Endothelial cell of umbilical vein (primary cell): ENCODE results near the gene RELN. TPM values are rescaled to one million over a fixed set of nuclear protein-coding genes. Genes with fewer than 3 reads are reported as not detected.

Experiments used
- BruUV-seq: library from RNA; stranded (reverse); fragments of 400-500 nt; replicated peaks from 2 replicates; lab custom pipeline; 2021; lab: Mats Ljungman, UMichigan
- CTCF ChIA-PET: fragments of 300-600, 350-600 bp; sonication (Branson Sonifier 250); formaldehyde crosslinking; loops from one replicate; lab custom pipeline; 2021; ENCODE audit warnings: antibody characterized with exemption, inconsistent platforms; lab: Charles Lee
- POLR2A ChIA-PET: fragments of 300-600, 350-600 bp; sonication (Branson Sonifier 250); formaldehyde crosslinking; loops from one replicate; lab custom pipeline; 2021; ENCODE audit warnings: antibody characterized with exemption, inconsistent platforms; lab: Charles Lee
- DNase-seq: peaks from one replicate; pipeline ENCODE4 v3.0.0-alpha.2; 2011; ENCODE audit warnings: low read depth, low spot score
- FAIRE-seq: peaks from 2 replicates; lab custom pipeline; 2011; peaks lifted over from hg19 to GRCh38; lab: Jason Lieb, UNC
- H2AFZ ChIP-seq: 2 replicates; pipeline ENCODE4 v1.6.0; 2012; ENCODE audit warnings: low read depth, low read length, control low read depth, inconsistent platforms
- H3K27ac ChIP-seq: 2 replicates; pipeline ENCODE4 v1.5.1; 2011; ENCODE audit warnings: low read depth, mild to moderate bottlenecking, control low read depth, low read length, moderate library complexity; ENCODE audit not compliant: insufficient read depth
- H3K27me3 ChIP-seq, 2 experiments: 2 replicates each; pipeline versions ENCODE4 v1.6.0 to v1.6.1; 2011; ENCODE audit warnings: low read length in 2 of 2, mixed read lengths in 1 of 2; ENCODE audit not compliant: control insufficient read depth in 2 of 2, insufficient read depth in 2 of 2
- H3K36me3 ChIP-seq, 2 experiments: 2 replicates in 1 of 2; 3 replicates in 1 of 2; pipeline ENCODE4 v1.5.1; 2011; ENCODE audit warnings: low read length in 2 of 2, mild to moderate bottlenecking in 1 of 2, moderate library complexity in 1 of 2; ENCODE audit not compliant: control insufficient read depth in 2 of 2, insufficient read depth in 2 of 2; ENCODE audit errors: extremely low read depth in 1 of 2
- H3K4me1 ChIP-seq: 3 replicates; pipeline ENCODE4 v1.5.1; 2011; ENCODE audit warnings: mild to moderate bottlenecking, low read length; ENCODE audit not compliant: control insufficient read depth, insufficient read depth; ENCODE audit errors: extremely low read depth
- H3K4me2 ChIP-seq: 2 replicates; pipeline ENCODE4 v1.6.1; 2011; ENCODE audit warnings: low read length, control low read depth, mixed read lengths; ENCODE audit not compliant: insufficient read depth
- H3K4me3 ChIP-seq, 3 experiments: fragments of 200-600 bp in 1 of 3; sonication (generic), shearing (Covaris generic) in 1 of 3; replicated peaks in 1 of 3; 2 replicates each; pipeline ENCODE4 v1.5.1; 2011 to 2016; ENCODE audit warnings: control low read depth in 3 of 3, low read length in 3 of 3, mild to moderate bottlenecking in 2 of 3, inconsistent platforms in 1 of 3, low read depth in 1 of 3, moderate library complexity in 1 of 3; ENCODE audit not compliant: insufficient read depth in 1 of 3
- H3K79me2 ChIP-seq: 2 replicates; pipeline ENCODE4 v1.6.0; 2012; ENCODE audit warnings: low read length, inconsistent platforms; ENCODE audit not compliant: control insufficient read depth, insufficient read depth
- H3K9ac ChIP-seq: replicated peaks from 2 replicates; pipeline ENCODE3; 2011; ENCODE audit warnings: low read length, control low read depth; ENCODE audit not compliant: insufficient read depth; ENCODE audit errors: extremely low read depth
- H3K9me1 ChIP-seq: replicated peaks from 3 replicates; pipeline ENCODE4 v1.6.0; 2011; ENCODE audit warnings: mild to moderate bottlenecking, low read length; ENCODE audit not compliant: control insufficient read depth, insufficient read depth; ENCODE audit errors: extremely low read depth
- H3K9me3 ChIP-seq: replicated peaks from 2 replicates; pipeline ENCODE4 v1.5.1; 2012; ENCODE audit warnings: low read length, inconsistent platforms; ENCODE audit not compliant: control insufficient read depth, insufficient read depth
- H4K20me1 ChIP-seq: replicated peaks from 2 replicates; pipeline ENCODE3; 2011; ENCODE audit warnings: mild to moderate bottlenecking, low read length; ENCODE audit not compliant: control insufficient read depth, insufficient read depth; ENCODE audit errors: extremely low read depth
- EZH2 ChIP-seq: IDR thresholded peaks from 2 replicates; pipeline ENCODE4 v1.6.1; 2012; ENCODE audit warnings: borderline replicate concordance, low read depth, mild to moderate bottlenecking, moderate library complexity, low read length, inconsistent platforms; ENCODE audit not compliant: severe bottlenecking
- FOS ChIP-seq: IDR thresholded peaks from 2 replicates; pipeline ENCODE4 v1.6.1; 2011; ENCODE audit warnings: mild to moderate bottlenecking, low read length, moderate library complexity, borderline replicate concordance; ENCODE audit not compliant: insufficient read depth
- GATA2 ChIP-seq: IDR thresholded peaks from 2 replicates; pipeline ENCODE4 v1.7.0; 2011; ENCODE audit warnings: low read depth, mild to moderate bottlenecking, moderate library complexity, mixed read lengths, low read length; ENCODE audit not compliant: insufficient read length, insufficient read depth
- JUN ChIP-seq: IDR thresholded peaks from 2 replicates; pipeline ENCODE4 v1.6.1; 2011; ENCODE audit warnings: borderline replicate concordance, low read depth; ENCODE audit not compliant: insufficient read length, insufficient read depth
- MYC ChIP-seq: IDR thresholded peaks from one replicate; pipeline ENCODE4 v1.6.1; 2011; ENCODE audit warnings: mild to moderate bottlenecking, low read depth, low read length
- POLR2A ChIP-seq: IDR thresholded peaks from 2 replicates; pipeline ENCODE4 v1.6.1; 2012; ENCODE audit warnings: low read depth, mild to moderate bottlenecking, control low read depth, low read length
- POLR2AphosphoS5 ChIP-seq: IDR thresholded peaks from 2 replicates; pipeline ENCODE4 v1.6.1; 2012; ENCODE audit warnings: low read depth, mild to moderate bottlenecking, control low read depth, low read length, moderate library complexity; ENCODE audit not compliant: insufficient read depth
- dilution Hi-C: fragments of 300-500 bp; cut with MboI; formaldehyde crosslinking; loops from one replicate; pipeline ENCODE4 v1.15.0; 2019; ENCODE audit warnings: low sequenced_read_pairs; ENCODE audit not compliant: extremely low pct_ligation_motif_present
- intact Hi-C: fragments of 100-400 bp; cut with micrococcal nuclease; formaldehyde crosslinking; loops from one replicate; pipeline ENCODE4 v1.10.0; 2022
- polyA plus RNA-seq, 4 experiments: library from polyadenylated mRNA; depleted of rRNA in 3 of 4; stranded (reverse) in 3 of 4; unstranded in 1 of 4; fragments of >200 nt; gene quantifications; 2 replicates each; pipeline versions ENCODE4 v1.2.1 to v1.2.3, GENCODE V29; 2011 to 2012; ENCODE audit warnings: missing spikeins in 1 of 4
- total RNA-seq: library from RNA; stranded (reverse); gene quantifications from 2 replicates; pipeline ENCODE4 v1.2.3, GENCODE V29; 2021
- TF ChIP-seq, protein P1 (sequence below): IDR thresholded peaks from 2 replicates; pipeline ENCODE4 v1.6.1; 2011; ENCODE audit not compliant: insufficient read depth, insufficient read length
- TF ChIP-seq, protein P2 (sequence below), 2 donors: IDR thresholded peaks; 1 replicate in 1 of 2; 2 replicates in 1 of 2; pipeline ENCODE4 v1.5.1; 2011; ENCODE audit warnings: low read length in 2 of 2, mild to moderate bottlenecking in 2 of 2, moderate library complexity in 2 of 2, control low read depth in 1 of 2, inconsistent platforms in 1 of 2, low read depth in 1 of 2; ENCODE audit not compliant: insufficient read depth in 1 of 2; ENCODE audit errors: extremely low read depth in 1 of 2

RELN gene
- total and polyA plus RNA-seq, 2 donors (not counting 3 experiments of a cell fraction or from before 2014, with no cell fraction given), result 0.15 to 0.22 TPM

DNA sequence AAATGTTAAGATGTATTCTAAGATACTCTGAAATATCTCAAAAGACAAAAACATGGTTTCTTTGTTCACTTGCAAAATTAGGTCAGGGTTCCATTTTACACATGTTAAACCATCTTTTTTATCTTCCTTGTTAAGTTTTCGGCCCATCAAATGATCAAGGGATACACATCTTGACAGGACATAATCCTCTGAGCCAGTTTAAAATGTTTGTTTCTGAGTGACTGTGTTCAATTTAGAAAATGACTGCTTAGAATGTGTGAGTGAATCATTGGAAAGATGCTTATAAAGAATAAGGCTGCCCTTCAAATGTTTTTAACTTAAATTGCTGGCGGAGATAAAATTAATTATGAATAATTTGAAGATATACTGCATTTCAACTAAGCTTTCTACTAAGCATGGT, 447.5 kb downstream of the RELN start:
- Histone ChIP-seq H3K27ac (no peak overlapping the region), H4K20me1 (no peaks in the 10 kb centered on the region), H3K9me1 (no peaks in the 10 kb centered on the region), H3K4me1 (no peaks in the 10 kb centered on the region), H2AFZ (no peak overlapping the region), H3K79me2 (no peaks in the 10 kb centered on the region), H3K4me3 (no peak overlapping the region), H3K36me3 (no peaks in the 10 kb centered on the region), H3K4me2 (no peak overlapping the region), H3K27me3 (peaks cover 0 to 2% of the 10 kb centered on the region in 2 experiments), H3K9ac (no peak overlapping the region), H3K9me3 (no peaks in the 10 kb centered on the region)
- dilution Hi-C loops (no loop called here), intact Hi-C loops (no loop called here)
- CTCF ChIA-PET, result no interaction called here
- TF ChIP-seq EZH2 (no peak), GATA2 (no peak)
- TF ChIP-seq, protein P1, sequence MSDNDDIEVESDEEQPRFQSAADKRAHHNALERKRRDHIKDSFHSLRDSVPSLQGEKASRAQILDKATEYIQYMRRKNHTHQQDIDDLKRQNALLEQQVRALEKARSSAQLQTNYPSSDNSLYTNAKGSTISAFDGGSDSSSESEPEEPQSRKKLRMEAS, result no peak
- BruUV-seq, result no TSS peak
- no peak for FAIRE-seq
- DNase-seq, result no peak
- POLR2A ChIA-PET, result no interaction called here

DNA sequence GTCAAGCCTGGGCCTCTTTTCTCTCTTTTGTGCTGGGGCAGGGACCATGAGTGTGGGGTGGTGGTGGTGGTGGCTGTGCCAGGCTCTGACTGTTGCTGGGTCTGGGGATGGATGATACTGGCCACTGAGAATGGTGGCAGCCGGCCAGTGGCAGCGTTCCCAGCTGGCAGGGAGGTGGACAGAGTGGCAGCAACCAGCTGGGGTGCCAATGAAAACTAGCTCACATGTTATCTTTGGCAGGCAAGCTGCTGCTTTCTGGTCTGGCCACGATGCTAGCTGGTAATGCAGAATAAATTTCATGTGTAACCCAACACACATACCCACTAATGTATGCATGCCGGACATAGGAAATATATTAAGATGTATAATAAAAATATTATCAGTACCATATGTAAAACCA, 448.4 kb downstream of the RELN start:
- Histone ChIP-seq H3K4me3 (no peak overlapping the region), H3K4me1 (no peaks in the 10 kb centered on the region), H3K36me3 (no peaks in the 10 kb centered on the region), H3K4me2 (no peak overlapping the region), H3K27me3 (peaks cover 0 to 2% of the 10 kb centered on the region in 2 experiments), H2AFZ (no peak overlapping the region), H3K79me2 (no peaks in the 10 kb centered on the region), H3K27ac (no peak overlapping the region), H3K9ac (no peak overlapping the region), H3K9me3 (no peaks in the 10 kb centered on the region), H4K20me1 (no peaks in the 10 kb centered on the region), H3K9me1 (no peaks in the 10 kb centered on the region)
- ChIA-PET CTCF (no interaction called here), POLR2A (no interaction called here)
- DNase-seq (peak; percentile 40), FAIRE-seq (no peak)
- BruUV-seq, result no TSS peak
- TF ChIP-seq JUN, result no peak
- TF ChIP-seq MYC, result no peak
- no peak for TF ChIP-seq POLR2A
- TF ChIP-seq EZH2, result no peak
- no peak for TF ChIP-seq POLR2AphosphoS5
- TF ChIP-seq, protein P1, result no peak
- no peak for TF ChIP-seq GATA2
- TF ChIP-seq FOS, result no peak
- TF ChIP-seq, protein P2, sequence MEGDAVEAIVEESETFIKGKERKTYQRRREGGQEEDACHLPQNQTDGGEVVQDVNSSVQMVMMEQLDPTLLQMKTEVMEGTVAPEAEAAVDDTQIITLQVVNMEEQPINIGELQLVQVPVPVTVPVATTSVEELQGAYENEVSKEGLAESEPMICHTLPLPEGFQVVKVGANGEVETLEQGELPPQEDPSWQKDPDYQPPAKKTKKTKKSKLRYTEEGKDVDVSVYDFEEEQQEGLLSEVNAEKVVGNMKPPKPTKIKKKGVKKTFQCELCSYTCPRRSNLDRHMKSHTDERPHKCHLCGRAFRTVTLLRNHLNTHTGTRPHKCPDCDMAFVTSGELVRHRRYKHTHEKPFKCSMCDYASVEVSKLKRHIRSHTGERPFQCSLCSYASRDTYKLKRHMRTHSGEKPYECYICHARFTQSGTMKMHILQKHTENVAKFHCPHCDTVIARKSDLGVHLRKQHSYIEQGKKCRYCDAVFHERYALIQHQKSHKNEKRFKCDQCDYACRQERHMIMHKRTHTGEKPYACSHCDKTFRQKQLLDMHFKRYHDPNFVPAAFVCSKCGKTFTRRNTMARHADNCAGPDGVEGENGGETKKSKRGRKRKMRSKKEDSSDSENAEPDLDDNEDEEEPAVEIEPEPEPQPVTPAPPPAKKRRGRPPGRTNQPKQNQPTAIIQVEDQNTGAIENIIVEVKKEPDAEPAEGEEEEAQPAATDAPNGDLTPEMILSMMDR (IDR thresholded peaks at IDR 0.05; ENCODE audit: extremely low read depth in 1 of 2, insufficient read depth in 1 of 2, low read depth in 1 of 2, low read length in 2 of 2), result no peak
- intact Hi-C loops, result no loop called here
- dilution Hi-C loops, result no loop called here
